Endothelial cell of umbilical vein (primary cell): ENCODE measurements around the gene GRAMD1B. TPM values are rescaled to one million over a fixed set of nuclear protein-coding genes. Genes with fewer than 3 reads are reported as not detected.

Source experiments
- BruUV-seq: library from RNA; stranded (reverse); fragments of 400-500 nt; replicated peaks from 2 replicates; lab custom pipeline; 2021; lab: Mats Ljungman, UMichigan
- CTCF ChIA-PET: fragments of 300-600, 350-600 bp; sonication (Branson Sonifier 250); formaldehyde crosslinking; loops from one replicate; lab custom pipeline; 2021; ENCODE audit warnings: antibody characterized with exemption, inconsistent platforms; lab: Charles Lee
- POLR2A ChIA-PET: fragments of 300-600, 350-600 bp; sonication (Branson Sonifier 250); formaldehyde crosslinking; loops from one replicate; lab custom pipeline; 2021; ENCODE audit warnings: antibody characterized with exemption, inconsistent platforms; lab: Charles Lee
- DNase-seq: peaks from one replicate; pipeline ENCODE4 v3.0.0-alpha.2; 2011; ENCODE audit warnings: low read depth, low spot score
- FAIRE-seq: peaks from 2 replicates; lab custom pipeline; 2011; peaks lifted over from hg19 to GRCh38; lab: Jason Lieb, UNC
- H2AFZ ChIP-seq: 2 replicates; pipeline ENCODE4 v1.6.0; 2012; ENCODE audit warnings: low read depth, low read length, control low read depth, inconsistent platforms
- H3K27ac ChIP-seq: 2 replicates; pipeline ENCODE4 v1.5.1; 2011; ENCODE audit warnings: low read depth, mild to moderate bottlenecking, control low read depth, low read length, moderate library complexity; ENCODE audit not compliant: insufficient read depth
- H3K27me3 ChIP-seq, 2 experiments: 2 replicates each; pipeline versions ENCODE4 v1.6.0 to v1.6.1; 2011; ENCODE audit warnings: low read length in 2 of 2, mixed read lengths in 1 of 2; ENCODE audit not compliant: control insufficient read depth in 2 of 2, insufficient read depth in 2 of 2
- H3K36me3 ChIP-seq, 2 experiments: 2 replicates in 1 of 2; 3 replicates in 1 of 2; pipeline ENCODE4 v1.5.1; 2011; ENCODE audit warnings: low read length in 2 of 2, mild to moderate bottlenecking in 1 of 2, moderate library complexity in 1 of 2; ENCODE audit not compliant: control insufficient read depth in 2 of 2, insufficient read depth in 2 of 2; ENCODE audit errors: extremely low read depth in 1 of 2
- H3K4me1 ChIP-seq: 3 replicates; pipeline ENCODE4 v1.5.1; 2011; ENCODE audit warnings: mild to moderate bottlenecking, low read length; ENCODE audit not compliant: control insufficient read depth, insufficient read depth; ENCODE audit errors: extremely low read depth
- H3K4me2 ChIP-seq: 2 replicates; pipeline ENCODE4 v1.6.1; 2011; ENCODE audit warnings: low read length, control low read depth, mixed read lengths; ENCODE audit not compliant: insufficient read depth
- H3K4me3 ChIP-seq, 3 experiments: fragments of 200-600 bp in 1 of 3; sonication (generic), shearing (Covaris generic) in 1 of 3; replicated peaks in 1 of 3; 2 replicates each; pipeline ENCODE4 v1.5.1; 2011 to 2016; ENCODE audit warnings: control low read depth in 3 of 3, low read length in 3 of 3, mild to moderate bottlenecking in 2 of 3, inconsistent platforms in 1 of 3, low read depth in 1 of 3, moderate library complexity in 1 of 3; ENCODE audit not compliant: insufficient read depth in 1 of 3
- H3K79me2 ChIP-seq: 2 replicates; pipeline ENCODE4 v1.6.0; 2012; ENCODE audit warnings: low read length, inconsistent platforms; ENCODE audit not compliant: control insufficient read depth, insufficient read depth
- H3K9ac ChIP-seq: replicated peaks from 2 replicates; pipeline ENCODE3; 2011; ENCODE audit warnings: low read length, control low read depth; ENCODE audit not compliant: insufficient read depth; ENCODE audit errors: extremely low read depth
- H3K9me1 ChIP-seq: replicated peaks from 3 replicates; pipeline ENCODE4 v1.6.0; 2011; ENCODE audit warnings: mild to moderate bottlenecking, low read length; ENCODE audit not compliant: control insufficient read depth, insufficient read depth; ENCODE audit errors: extremely low read depth
- H3K9me3 ChIP-seq: replicated peaks from 2 replicates; pipeline ENCODE4 v1.5.1; 2012; ENCODE audit warnings: low read length, inconsistent platforms; ENCODE audit not compliant: control insufficient read depth, insufficient read depth
- H4K20me1 ChIP-seq: replicated peaks from 2 replicates; pipeline ENCODE3; 2011; ENCODE audit warnings: mild to moderate bottlenecking, low read length; ENCODE audit not compliant: control insufficient read depth, insufficient read depth; ENCODE audit errors: extremely low read depth
- EZH2 ChIP-seq: IDR thresholded peaks from 2 replicates; pipeline ENCODE4 v1.6.1; 2012; ENCODE audit warnings: borderline replicate concordance, low read depth, mild to moderate bottlenecking, moderate library complexity, low read length, inconsistent platforms; ENCODE audit not compliant: severe bottlenecking
- FOS ChIP-seq: IDR thresholded peaks from 2 replicates; pipeline ENCODE4 v1.6.1; 2011; ENCODE audit warnings: mild to moderate bottlenecking, low read length, moderate library complexity, borderline replicate concordance; ENCODE audit not compliant: insufficient read depth
- GATA2 ChIP-seq: IDR thresholded peaks from 2 replicates; pipeline ENCODE4 v1.7.0; 2011; ENCODE audit warnings: low read depth, mild to moderate bottlenecking, moderate library complexity, mixed read lengths, low read length; ENCODE audit not compliant: insufficient read length, insufficient read depth
- JUN ChIP-seq: IDR thresholded peaks from 2 replicates; pipeline ENCODE4 v1.6.1; 2011; ENCODE audit warnings: borderline replicate concordance, low read depth; ENCODE audit not compliant: insufficient read length, insufficient read depth
- MYC ChIP-seq: IDR thresholded peaks from one replicate; pipeline ENCODE4 v1.6.1; 2011; ENCODE audit warnings: mild to moderate bottlenecking, low read depth, low read length
- POLR2A ChIP-seq: IDR thresholded peaks from 2 replicates; pipeline ENCODE4 v1.6.1; 2012; ENCODE audit warnings: low read depth, mild to moderate bottlenecking, control low read depth, low read length
- POLR2AphosphoS5 ChIP-seq: IDR thresholded peaks from 2 replicates; pipeline ENCODE4 v1.6.1; 2012; ENCODE audit warnings: low read depth, mild to moderate bottlenecking, control low read depth, low read length, moderate library complexity; ENCODE audit not compliant: insufficient read depth
- dilution Hi-C: fragments of 300-500 bp; cut with MboI; formaldehyde crosslinking; loops from one replicate; pipeline ENCODE4 v1.15.0; 2019; ENCODE audit warnings: low sequenced_read_pairs; ENCODE audit not compliant: extremely low pct_ligation_motif_present
- intact Hi-C: fragments of 100-400 bp; cut with micrococcal nuclease; formaldehyde crosslinking; loops from one replicate; pipeline ENCODE4 v1.10.0; 2022
- polyA plus RNA-seq, 4 experiments: library from polyadenylated mRNA; depleted of rRNA in 3 of 4; stranded (reverse) in 3 of 4; unstranded in 1 of 4; fragments of >200 nt; gene quantifications; 2 replicates each; pipeline versions ENCODE4 v1.2.1 to v1.2.3, GENCODE V29; 2011 to 2012; ENCODE audit warnings: missing spikeins in 1 of 4
- total RNA-seq: library from RNA; stranded (reverse); gene quantifications from 2 replicates; pipeline ENCODE4 v1.2.3, GENCODE V29; 2021
- TF ChIP-seq, protein P1 (sequence below): IDR thresholded peaks from 2 replicates; pipeline ENCODE4 v1.6.1; 2011; ENCODE audit not compliant: insufficient read depth, insufficient read length
- TF ChIP-seq, protein P2 (sequence below), 2 donors: IDR thresholded peaks; 1 replicate in 1 of 2; 2 replicates in 1 of 2; pipeline ENCODE4 v1.5.1; 2011; ENCODE audit warnings: low read length in 2 of 2, mild to moderate bottlenecking in 2 of 2, moderate library complexity in 2 of 2, control low read depth in 1 of 2, inconsistent platforms in 1 of 2, low read depth in 1 of 2; ENCODE audit not compliant: insufficient read depth in 1 of 2; ENCODE audit errors: extremely low read depth in 1 of 2

GRAMD1B gene
- total and polyA plus RNA-seq, 2 donors (not counting 3 experiments of a cell fraction or from before 2014, with no cell fraction given), result 5.1 to 11.1 TPM

DNA sequence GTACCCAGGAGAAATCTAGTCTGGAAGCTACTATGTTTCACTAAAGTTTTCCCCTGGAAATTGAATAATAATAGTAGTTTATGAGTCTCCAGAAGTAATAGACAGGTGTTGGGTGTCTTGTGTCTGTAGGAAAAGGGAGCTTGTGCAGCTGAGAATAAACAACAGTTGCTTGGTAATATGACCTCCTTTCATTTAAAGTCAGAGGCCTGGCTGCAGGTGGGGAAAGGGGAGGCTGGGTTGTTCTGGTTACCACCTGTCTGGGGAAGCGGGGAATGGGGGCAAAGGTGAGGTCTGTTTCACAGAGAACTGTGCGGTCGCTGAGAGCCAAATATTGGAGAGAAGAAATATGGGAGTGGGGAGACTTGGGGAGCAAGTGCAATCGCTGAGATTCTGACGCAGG, 3.3 kb upstream of the GRAMD1B start:
- Histone ChIP-seq H3K4me2 (no peak overlapping the region), H2AFZ (no peak overlapping the region), H3K9me1 (no peaks in the 10 kb centered on the region), H3K36me3 (no peaks in the 10 kb centered on the region), H3K79me2 (no peaks in the 10 kb centered on the region), H3K4me3 (no peak overlapping the region), H3K9ac (no peak overlapping the region), H4K20me1 (no peaks in the 10 kb centered on the region), H3K27me3 (peaks cover 31 to 39% of the 10 kb centered on the region in 2 experiments), H3K9me3 (no peaks in the 10 kb centered on the region), H3K27ac (no peak overlapping the region), H3K4me1 (peaks cover 9% of the 10 kb centered on the region)
- intact Hi-C loops, result loop anchor here (10.0 kb wide), 1 partner anchor 552 kb away; no protein-coding TSS in a partner anchor
- no TSS peak for BruUV-seq
- no peak for TF ChIP-seq POLR2AphosphoS5
- TF ChIP-seq EZH2, result no peak
- no peak for TF ChIP-seq MYC
- no peak for TF ChIP-seq POLR2A
- TF ChIP-seq, protein P1, sequence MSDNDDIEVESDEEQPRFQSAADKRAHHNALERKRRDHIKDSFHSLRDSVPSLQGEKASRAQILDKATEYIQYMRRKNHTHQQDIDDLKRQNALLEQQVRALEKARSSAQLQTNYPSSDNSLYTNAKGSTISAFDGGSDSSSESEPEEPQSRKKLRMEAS, result no peak
- TF ChIP-seq, protein P2, sequence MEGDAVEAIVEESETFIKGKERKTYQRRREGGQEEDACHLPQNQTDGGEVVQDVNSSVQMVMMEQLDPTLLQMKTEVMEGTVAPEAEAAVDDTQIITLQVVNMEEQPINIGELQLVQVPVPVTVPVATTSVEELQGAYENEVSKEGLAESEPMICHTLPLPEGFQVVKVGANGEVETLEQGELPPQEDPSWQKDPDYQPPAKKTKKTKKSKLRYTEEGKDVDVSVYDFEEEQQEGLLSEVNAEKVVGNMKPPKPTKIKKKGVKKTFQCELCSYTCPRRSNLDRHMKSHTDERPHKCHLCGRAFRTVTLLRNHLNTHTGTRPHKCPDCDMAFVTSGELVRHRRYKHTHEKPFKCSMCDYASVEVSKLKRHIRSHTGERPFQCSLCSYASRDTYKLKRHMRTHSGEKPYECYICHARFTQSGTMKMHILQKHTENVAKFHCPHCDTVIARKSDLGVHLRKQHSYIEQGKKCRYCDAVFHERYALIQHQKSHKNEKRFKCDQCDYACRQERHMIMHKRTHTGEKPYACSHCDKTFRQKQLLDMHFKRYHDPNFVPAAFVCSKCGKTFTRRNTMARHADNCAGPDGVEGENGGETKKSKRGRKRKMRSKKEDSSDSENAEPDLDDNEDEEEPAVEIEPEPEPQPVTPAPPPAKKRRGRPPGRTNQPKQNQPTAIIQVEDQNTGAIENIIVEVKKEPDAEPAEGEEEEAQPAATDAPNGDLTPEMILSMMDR (IDR thresholded peaks at IDR 0.05; ENCODE audit: extremely low read depth in 1 of 2, insufficient read depth in 1 of 2, low read depth in 1 of 2, low read length in 2 of 2), result no peak
- TF ChIP-seq JUN, result no peak
- TF ChIP-seq GATA2, result no peak
- no peak for TF ChIP-seq FOS
- FAIRE-seq, result no peak
- ChIA-PET CTCF (interaction anchor here (1.4 to 4.7 kb wide), 5 partner anchors 13 to 165 kb away, joined by 6 to 43 read pairs (median 8); no protein-coding TSS in a partner anchor), POLR2A (no interaction called here)
- dilution Hi-C loops, result no loop called here
- DNase-seq, result no peak
